Hepatocyte (in vitro differentiated cells): ENCODE results near the gene FAM174C.

Experiments
- EZH2 ChIP-seq: fragments of 200-600 bp; sonication (generic); IDR thresholded peaks from 2 replicates; pipeline ENCODE4 v1.6.1; 2016; ENCODE audit warnings: antibody characterized with exemption, mild to moderate bottlenecking, borderline replicate concordance
- TF ChIP-seq, protein P1 (sequence below): fragments of 200-600 bp; sonication (generic); IDR thresholded peaks from 2 replicates; pipeline ENCODE4 v1.5.1; 2016; ENCODE audit warnings: antibody characterized with exemption, mild to moderate bottlenecking; ENCODE audit not compliant: poor library complexity

DNA sequence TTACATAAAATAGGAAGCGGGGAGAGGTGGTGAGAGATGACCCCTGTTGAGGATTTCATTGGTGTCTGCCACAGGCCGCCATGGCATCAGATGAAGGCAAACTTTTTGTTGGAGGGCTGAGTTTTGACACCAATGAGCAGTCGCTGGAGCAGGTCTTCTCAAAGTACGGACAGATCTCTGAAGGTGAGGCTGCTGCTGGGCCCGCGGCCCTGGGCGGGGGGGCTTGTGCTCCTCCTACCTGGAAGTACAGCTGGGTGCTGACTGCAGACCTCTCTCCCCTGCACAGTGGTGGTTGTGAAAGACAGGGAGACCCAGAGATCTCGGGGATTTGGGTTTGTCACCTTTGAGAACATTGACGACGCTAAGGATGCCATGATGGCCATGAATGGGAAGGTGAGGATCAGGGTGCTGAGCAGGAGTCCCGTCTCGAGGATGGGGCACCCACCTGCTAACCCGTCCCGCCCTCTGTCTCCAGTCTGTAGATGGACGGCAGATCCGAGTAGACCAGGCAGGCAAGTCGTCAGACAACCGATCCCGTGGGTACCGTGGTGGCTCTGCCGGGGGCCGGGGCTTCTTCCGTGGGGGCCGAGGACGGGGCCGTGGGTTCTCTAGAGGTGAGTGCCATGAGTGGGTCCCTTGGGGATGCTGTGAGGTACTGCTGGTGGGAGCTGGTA, 4.3 kb upstream of the FAM174C start:
- no peak for TF ChIP-seq EZH2
- TF ChIP-seq, protein P1, sequence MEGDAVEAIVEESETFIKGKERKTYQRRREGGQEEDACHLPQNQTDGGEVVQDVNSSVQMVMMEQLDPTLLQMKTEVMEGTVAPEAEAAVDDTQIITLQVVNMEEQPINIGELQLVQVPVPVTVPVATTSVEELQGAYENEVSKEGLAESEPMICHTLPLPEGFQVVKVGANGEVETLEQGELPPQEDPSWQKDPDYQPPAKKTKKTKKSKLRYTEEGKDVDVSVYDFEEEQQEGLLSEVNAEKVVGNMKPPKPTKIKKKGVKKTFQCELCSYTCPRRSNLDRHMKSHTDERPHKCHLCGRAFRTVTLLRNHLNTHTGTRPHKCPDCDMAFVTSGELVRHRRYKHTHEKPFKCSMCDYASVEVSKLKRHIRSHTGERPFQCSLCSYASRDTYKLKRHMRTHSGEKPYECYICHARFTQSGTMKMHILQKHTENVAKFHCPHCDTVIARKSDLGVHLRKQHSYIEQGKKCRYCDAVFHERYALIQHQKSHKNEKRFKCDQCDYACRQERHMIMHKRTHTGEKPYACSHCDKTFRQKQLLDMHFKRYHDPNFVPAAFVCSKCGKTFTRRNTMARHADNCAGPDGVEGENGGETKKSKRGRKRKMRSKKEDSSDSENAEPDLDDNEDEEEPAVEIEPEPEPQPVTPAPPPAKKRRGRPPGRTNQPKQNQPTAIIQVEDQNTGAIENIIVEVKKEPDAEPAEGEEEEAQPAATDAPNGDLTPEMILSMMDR: no peak
